ENCODE results near the gene C16orf95. TPM values are rescaled to one million over a fixed set of nuclear protein-coding genes. Genes with fewer than 3 reads are reported as not detected.

C16orf95 gene
- total and polyA plus RNA-seq, 12 donors: 1.7 to 5.1 (median 3.7) TPM

- 90 to 97% methylated on average over 11 of the region's 11 CpGs for WGBS, 2 donors
- H3K4me3 ChIP-seq: no peak overlapping the region
- no peak for TF ChIP-seq CTCF (IDR thresholded peaks at IDR 0.05)
These were observed 40.3 kb downstream of the C16orf95 start for GRCh38 chr16:87276924-87277323.

GRCh38 chr16:87276091-87276701 lies 41.0 kb downstream of the C16orf95 start:
- intact Hi-C loops (cut with DNase I): loop anchor here in 9 of 10 donors (5.0 to 10.0 kb wide), 8 partner anchors 71 to 714 kb away; no protein-coding TSS in a partner anchor
- Histone ChIP-seq H3K4me3 (no peak overlapping the region), H3K27me3 (peaks cover 0 to 14% (median 0%) of the 10 kb centered on the region in 7 donors), H3K36me3 (no peaks in the 10 kb centered on the region), H3K4me1 (peaks cover 0 to 6% (median 0%) of the 10 kb centered on the region in 9 donors), H3K9me3 (no peaks in the 10 kb centered on the region), H3K27ac (no peak overlapping the region)
- no peak for ATAC-seq
- no peak for DNase-seq
- TF ChIP-seq CTCF (IDR thresholded peaks at IDR 0.05): no peak
- WGBS, 2 donors: 62 to 70% methylated on average over 16 of the region's 16 CpGs

More at GRCh38 chr16:87276924-87277323, 40.3 kb downstream of the C16orf95 start:
- H3K27ac ChIP-seq: no peak overlapping the region
- H3K27me3 ChIP-seq: peaks cover 0 to 14% (median 0%) of the 10 kb centered on the region in 7 donors
- ATAC-seq (no peak), DNase-seq (no peak)
- H3K9me3 ChIP-seq: no peaks in the 10 kb centered on the region
- peaks cover 0 to 6% (median 0%) of the 10 kb centered on the region in 9 donors for H3K4me1 ChIP-seq
- intact Hi-C loops (cut with DNase I): loop anchor here in 9 of 10 donors (5.0 to 10.0 kb wide), 8 partner anchors 72 to 715 kb away; no protein-coding TSS in a partner anchor
- H3K36me3 ChIP-seq: no peaks in the 10 kb centered on the region

- no peak for TF ChIP-seq CTCF (IDR thresholded peaks at IDR 0.05)
- no peak for ATAC-seq
- intact Hi-C loops (cut with DNase I): loop anchor here in 9 of 10 donors (5.0 to 10.0 kb wide), 8 partner anchors 70 to 712 kb away; no protein-coding TSS in a partner anchor
- WGBS, 2 donors: 88 to 92% methylated on average over 4 of the region's 4 CpGs
- Histone ChIP-seq H3K36me3 (no peaks in the 10 kb centered on the region), H3K4me3 (no peak overlapping the region), H3K4me1 (peaks cover 0 to 6% (median 0%) of the 10 kb centered on the region in 9 donors), H3K27me3 (peaks cover 0 to 14% (median 0%) of the 10 kb centered on the region in 7 donors), H3K27ac (no peak overlapping the region), H3K9me3 (no peaks in the 10 kb centered on the region)
- no peak for DNase-seq
These were observed 42.4 kb downstream of the C16orf95 start for GRCh38 chr16:87274794-87275193.

- ATAC-seq: no peak
- intact Hi-C loops (cut with DNase I): loop anchor here in 6 of 10 donors (5.0 to 10.0 kb wide), 4 partner anchors 69 to 216 kb away; no protein-coding TSS in a partner anchor
- Histone ChIP-seq H3K27me3 (peaks cover 0 to 7% (median 0%) of the 10 kb centered on the region in 7 donors), H3K27ac (no peak overlapping the region), H3K9me3 (peaks cover 0 to 7% (median 0%) of the 10 kb centered on the region in 11 donors), H3K36me3 (no peaks in the 10 kb centered on the region), H3K4me1 (peaks cover 0 to 2% (median 0%) of the 10 kb centered on the region in 9 donors), H3K4me3 (no peak overlapping the region)
- TF ChIP-seq CTCF (IDR thresholded peaks at IDR 0.05): no peak
- no peak for DNase-seq
- 95 to 97% methylated on average over 10 of the region's 10 CpGs for WGBS, 2 donors
These were observed 43.6 kb downstream of the C16orf95 start for GRCh38 chr16:87273471-87274030.

Data from heart right ventricle (tissue), 16 donors.